Testis (tissue), 2 donors: Measurements from ENCODE around the gene CCDC73.

Experiments used
- POLR2A ChIP-seq: fragments of 450-650 bp; IDR thresholded peaks from one replicate; pipeline ENCODE4 v1.6.1; 2017; ENCODE audit warnings: antibody characterized with exemption, mild to moderate bottlenecking, moderate library complexity
- TF ChIP-seq, protein P1 (sequence below), 3 experiments: fragments of 450-650 bp in 2 of 3; fragments of 200-600 bp in 1 of 3; sonication (generic) in 1 of 3; IDR thresholded peaks; one replicate each; pipeline ENCODE4 v1.5.1; 2016 to 2019; ENCODE audit warnings: antibody characterized with exemption in 3 of 3, mild to moderate bottlenecking in 2 of 3, moderate library complexity in 1 of 3

DNA sequence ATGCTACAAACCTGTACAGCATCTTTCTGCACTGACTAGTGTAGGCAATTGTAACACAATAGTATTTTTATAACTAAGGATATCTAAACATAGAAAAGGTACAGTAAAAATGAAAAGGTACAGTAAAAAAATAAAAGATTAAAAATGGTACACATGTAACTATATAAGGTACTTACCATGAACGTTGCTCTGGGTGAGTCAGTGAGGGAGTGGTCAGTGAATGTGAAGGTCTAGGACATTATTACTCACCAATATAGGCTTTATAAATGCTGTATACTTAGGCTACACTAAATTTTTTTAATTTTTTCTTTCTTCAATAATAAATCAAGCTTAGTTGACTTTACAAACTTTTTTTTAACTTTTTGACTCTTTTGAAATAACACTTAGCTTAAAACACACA, 150.9 kb downstream of the CCDC73 start:
- TF ChIP-seq, protein P1, sequence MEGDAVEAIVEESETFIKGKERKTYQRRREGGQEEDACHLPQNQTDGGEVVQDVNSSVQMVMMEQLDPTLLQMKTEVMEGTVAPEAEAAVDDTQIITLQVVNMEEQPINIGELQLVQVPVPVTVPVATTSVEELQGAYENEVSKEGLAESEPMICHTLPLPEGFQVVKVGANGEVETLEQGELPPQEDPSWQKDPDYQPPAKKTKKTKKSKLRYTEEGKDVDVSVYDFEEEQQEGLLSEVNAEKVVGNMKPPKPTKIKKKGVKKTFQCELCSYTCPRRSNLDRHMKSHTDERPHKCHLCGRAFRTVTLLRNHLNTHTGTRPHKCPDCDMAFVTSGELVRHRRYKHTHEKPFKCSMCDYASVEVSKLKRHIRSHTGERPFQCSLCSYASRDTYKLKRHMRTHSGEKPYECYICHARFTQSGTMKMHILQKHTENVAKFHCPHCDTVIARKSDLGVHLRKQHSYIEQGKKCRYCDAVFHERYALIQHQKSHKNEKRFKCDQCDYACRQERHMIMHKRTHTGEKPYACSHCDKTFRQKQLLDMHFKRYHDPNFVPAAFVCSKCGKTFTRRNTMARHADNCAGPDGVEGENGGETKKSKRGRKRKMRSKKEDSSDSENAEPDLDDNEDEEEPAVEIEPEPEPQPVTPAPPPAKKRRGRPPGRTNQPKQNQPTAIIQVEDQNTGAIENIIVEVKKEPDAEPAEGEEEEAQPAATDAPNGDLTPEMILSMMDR (IDR thresholded peaks at IDR 0.05), result no peak
- TF ChIP-seq POLR2A, result no peak
